Retina (tissue), 1 donor: Measurements from ENCODE around the gene TBX3.

ENCODE experiments used
- DNase-seq: peaks from one replicate; pipeline ENCODE4 v3.0.0-alpha.2; 2016

The TBX3 gene

DNA sequence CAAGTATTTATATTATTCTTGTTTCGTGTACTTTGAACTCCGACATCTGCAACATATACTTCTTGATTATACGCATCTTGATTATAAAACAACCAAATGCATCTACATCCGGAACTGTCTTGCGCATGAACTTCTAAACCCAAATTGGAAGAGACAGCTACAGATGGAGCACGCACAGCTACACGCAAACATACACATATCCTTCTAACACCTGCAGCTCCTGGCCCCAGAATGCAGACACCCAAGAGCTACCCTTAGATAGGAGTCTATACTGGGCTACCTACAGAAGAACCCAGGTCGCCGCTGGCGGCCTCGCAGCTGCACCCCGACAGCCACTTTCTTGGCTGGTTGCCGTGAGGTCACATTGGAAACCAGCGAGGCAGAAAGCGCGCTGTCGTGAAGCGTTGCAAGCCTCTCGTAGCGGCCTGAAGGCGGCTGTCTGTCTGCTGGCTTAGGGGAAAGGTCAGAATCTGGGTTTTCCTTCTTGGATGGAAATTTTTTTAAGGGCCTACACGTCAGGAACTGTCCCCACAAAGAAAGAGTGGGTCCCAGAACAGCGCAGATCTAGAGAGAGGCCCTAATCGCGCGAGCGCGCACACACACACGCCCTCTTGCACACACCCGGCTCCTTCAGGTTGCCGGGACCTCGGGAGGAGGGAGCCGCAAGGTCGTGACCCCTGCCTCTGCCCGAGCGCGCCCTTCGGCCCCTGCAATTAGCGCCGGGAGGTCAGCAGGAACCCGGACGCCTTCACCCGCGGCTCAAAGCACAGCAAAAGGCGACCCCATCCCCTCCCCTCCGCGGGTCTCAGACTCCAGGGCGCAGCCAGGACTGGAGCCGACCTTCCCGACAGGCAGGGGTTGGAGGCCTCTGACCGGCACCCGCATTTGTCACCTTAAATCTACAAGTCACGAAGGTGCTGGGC lies 17.0 kb downstream of the TBX3 start:
- DNase-seq = peak; percentile 83

DNA sequence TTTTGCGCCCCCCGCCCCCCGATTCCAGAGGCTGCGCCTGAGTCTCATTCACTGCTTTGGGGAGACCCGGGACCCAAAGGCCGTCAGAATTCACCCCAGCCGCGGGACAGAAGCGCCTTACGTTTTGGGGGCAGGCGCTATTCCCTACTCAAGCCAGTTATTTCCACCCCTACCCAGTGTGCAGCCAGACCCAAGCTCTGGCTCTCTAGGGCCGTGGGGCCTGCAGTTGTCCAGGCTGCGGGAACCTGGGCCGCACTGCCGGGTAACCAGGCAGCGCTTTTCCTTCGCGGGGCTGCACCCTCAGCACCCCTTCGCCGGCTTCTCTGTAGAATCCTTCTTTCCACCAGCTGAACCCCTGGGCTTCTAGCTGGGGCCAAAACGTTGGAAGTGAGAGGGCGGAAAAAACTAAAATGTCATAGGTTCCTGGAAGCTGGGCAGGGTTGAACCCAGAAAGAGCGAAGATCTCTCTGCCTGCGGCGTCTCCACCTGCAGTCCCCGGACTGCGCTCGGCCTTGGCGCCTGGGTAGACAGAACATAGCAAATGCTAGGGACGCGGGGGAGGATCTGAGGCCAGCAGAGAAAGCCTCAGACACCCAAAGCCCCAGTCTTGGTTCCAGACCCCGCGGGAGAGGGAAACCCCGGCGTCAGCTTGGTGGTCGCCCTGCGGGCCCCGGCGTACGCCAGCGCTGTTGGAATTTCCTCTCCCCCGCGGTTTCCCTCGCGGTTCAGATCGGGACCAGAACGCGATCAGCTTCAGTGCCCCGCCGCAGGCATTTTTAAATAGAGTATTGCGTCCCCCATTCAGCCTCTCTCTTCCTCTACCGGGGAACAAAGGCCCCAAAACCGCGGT lies 18.3 kb downstream of the TBX3 start:
- DNase-seq = peak; percentile 77

DNA sequence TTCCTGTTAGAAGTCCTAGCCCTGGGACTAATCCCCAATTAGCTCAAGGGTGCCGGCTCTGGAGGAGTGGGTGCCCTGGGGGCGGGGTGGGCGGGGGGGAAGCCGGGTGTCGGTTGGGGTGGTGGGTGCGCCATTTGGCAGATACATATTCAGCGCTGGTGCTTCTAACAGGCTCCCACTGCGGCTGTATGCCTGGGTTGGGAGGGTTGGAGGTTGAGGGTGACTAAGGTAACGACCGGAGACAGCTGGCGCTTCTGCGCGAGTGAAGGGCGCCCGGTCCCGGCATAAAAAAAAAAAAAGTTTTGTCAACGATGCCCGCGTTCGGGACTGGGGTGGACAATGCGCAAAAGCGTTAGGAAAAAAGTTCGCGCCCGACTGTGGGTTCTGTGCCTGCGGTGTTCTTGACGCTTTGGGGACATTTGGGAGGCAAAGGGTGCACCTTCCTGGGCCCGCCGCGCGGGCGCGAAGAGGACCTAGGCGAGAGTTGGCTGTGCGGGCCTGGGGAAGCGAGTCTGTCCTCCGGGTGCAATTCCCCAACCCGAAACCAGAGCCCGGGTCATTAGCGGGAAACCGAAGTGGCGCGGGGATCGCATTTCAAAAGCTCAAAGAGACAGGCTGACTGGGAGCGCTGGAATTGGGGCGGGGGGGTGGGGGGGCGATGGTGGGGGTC lies 19.2 kb downstream of the TBX3 start:
- peak; percentile 58 for DNase-seq

DNA sequence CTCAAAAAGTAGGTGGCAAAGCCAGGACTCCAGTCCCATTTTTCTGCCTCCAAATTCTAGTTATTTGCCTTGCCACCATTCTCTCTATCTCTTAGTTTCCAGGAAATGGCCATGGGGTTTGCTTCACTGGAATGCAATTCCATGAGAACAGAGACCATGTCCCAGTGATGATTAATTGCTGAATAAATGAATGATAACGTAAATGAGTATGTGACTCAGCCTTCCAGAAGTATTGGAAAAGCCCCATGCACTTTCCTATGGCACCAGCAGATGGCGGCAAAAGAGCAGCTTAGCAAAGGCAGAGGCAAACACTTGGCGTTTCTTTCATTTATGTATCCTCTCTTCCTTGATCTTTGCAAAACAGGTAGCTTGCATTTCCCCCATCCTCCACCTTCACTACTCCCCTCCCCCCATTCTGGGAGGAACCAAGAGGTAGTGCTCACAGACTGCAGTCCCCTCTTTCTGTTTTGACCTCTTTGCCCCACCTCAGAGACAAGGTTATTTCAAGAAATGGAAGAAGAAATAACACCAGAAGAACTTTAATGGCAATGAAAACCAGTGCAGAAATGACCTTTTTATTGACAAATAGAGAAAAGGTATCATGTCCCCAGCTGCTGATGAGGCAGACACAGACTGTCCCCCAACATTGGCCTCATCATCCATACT lies 21.3 kb downstream of the TBX3 start:
- DNase-seq = peak; percentile 79

DNA sequence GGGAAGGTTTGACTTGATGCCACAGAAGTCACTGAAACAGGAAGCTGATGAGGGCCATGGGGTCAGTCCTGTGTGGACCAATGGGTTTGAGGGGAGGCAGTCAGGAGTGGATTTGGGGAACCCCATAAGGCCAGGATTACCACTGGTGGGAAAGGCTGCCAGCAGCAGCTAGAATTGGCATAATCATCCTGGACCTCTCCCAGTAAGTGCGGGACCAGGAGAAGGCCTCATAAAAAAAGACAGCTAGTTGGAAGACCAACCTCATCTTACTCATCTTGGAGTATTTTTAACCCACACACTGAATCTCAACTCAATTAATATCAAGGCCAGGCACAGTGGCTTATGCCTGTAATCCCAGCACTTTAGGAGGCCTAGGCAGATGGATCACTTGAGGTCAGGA lies 22.7 kb downstream of the TBX3 start:
- DNase-seq = no peak

DNA sequence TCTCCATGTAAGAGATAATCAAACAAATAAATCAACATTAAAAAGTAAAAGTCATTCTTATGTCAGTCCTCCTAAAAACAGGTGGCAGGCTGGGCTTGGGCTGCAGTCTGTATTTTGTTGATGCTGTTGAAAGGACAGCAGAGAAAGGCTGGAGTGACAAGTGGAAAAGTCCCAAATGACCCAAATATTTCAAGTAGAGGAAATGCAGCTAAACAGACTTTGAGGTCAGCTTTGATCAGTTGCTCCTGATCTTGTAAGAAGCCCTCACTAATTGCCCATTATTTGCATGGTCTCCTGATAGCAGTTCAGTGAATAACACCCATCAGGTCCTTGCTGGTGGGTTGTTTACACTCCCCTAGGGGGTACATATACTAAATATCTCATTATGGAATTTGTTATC lies 24.9 kb downstream of the TBX3 start:
- no peak for DNase-seq

DNA sequence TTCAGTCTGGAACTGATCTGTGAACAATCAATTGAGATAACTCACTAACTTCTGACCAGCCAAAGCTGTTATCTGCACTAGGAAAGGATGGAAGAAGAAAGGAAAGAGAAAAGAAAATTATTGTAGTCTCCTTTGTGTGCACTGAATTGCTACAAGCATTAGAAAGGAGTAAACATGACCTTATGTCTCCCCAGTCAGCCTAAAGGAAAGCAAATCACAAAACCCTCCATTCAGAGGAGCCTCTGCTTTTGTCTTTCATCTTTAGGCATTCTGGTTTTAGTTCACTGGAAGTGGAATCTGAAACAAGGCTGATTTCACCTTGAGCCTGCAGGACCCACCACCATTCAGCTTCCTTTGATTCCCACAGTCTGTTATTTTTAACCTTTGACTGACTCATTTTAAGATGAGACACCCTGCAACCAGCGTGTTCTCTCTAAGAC lies 26.0 kb downstream of the TBX3 start:
- no peak for DNase-seq

DNA sequence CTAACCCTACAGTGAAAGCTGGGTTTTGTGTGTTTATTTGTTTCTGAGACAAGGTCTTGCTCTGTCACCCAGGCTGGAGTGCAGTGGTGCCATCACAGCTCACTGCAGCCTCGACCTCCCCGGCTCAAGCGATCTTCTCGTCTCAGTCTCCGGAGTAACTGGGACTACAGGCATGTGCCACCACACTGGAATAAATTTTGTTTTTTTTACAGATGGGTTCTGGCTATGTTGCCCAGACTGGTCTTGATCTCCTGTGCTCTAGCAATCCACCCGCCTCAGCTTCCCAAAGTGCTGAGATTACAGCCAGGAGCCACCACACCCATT lies 26.4 kb downstream of the TBX3 start:
- no peak for DNase-seq

DNA sequence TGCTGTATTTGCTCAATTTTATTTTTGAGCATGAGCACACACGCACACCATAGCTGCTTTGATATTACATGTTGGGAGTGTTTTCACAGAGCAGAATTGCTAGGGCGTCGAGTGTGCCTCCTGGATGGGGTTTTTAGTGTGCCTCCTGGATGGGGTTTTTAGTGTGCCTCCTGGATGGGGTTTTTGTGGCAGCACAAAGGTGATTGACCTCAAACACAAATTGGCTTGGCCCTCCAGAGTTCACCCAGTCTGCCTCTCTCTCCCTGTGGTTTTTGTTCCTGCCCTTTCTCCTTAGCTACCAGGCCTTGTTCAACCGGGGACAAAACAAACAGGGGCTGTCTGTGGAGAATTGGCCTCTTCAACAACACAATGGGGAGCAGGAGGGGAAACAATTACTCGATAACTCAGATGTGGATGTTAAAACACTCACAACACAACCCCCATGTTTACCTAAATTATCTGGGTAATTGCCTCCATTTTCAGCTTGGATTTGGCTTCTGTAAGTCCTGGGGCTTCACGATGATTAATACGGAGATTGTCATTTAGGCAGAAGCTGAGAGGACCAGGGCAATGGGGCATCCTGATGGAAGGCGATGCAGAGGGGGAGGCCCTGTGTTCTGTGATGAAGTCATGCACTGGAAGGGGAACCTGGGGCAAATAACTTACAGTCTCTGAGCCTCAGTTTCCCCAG lies 26.9 kb downstream of the TBX3 start:
- peak; percentile 33 for DNase-seq

DNA sequence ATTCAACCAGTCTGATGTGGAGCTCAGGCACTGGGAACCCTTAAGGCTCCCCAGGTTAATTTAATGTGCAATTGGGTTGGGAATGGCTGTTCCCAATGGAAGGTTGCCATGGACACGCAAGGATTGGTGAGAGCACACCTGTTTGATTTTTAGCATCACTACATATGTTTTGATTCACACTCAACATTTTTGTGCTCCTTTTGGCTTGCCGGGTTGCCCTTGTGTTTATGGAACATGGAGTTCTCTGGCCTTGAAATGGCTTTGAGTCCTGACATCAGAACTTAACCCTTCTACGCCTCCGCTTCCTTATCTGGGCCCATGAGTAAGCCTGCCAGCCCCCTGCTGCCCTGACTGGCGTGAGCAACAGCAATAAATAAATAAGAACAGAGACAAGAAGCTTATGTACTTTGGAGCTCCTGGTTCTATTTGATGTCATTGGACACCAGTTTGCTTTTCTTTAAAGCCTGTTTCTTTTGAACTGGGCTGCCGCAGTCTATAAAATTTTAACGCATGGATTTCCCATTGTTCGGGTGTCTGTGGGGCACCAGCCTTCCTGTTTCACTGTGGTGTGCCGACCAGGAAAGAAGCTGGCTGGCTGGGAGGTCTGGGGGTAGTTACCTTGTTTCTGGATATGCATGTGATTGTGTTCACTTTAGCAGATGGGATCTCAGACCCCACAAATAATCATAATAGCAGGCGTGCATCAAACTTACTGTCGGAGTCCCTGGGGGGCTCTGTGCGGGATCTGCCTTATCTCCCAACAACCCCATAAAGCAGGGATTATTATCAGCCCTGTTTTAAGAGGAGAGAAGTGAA lies 27.8 kb downstream of the TBX3 start:
- no peak for DNase-seq

DNA sequence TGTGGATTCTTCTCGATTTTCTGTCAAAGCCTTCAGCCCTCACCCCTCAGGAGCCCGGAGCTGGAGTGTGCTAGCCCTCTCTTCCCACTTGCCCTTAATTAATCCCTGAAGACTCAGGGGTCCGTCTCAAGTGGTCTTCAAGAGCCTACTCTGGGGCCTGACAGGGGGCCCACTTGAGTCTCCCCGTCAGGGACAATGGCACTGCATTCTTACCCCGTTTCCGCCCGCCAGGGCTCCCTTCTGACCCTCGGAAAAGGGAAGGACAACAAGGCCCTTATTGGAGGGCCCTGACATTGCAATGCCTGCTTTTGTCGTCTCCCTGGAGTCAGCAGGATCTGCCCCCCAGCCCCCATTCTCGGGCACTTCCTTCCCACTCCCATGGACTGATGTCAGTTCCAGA lies 34.4 kb downstream of the TBX3 start:
- DNase-seq = no peak

DNA sequence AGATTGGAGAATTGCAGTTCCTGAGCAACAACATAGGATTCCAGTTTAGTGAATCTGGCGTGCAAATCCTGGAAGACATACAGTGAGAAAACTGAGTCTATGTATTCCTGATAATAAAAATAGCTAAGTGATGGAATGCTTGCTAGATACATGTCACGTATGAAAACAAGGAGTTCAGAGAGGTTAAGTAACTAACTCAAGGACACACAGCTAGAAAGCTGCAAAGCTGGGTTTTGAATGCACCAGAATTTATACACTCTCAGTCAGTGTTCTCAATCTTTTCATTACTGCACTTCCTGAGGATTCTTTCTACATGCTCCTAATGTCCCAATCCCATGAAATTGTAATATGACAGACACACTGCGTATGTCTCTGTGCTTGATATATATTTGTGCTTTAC lies 35.3 kb downstream of the TBX3 start:
- no peak for DNase-seq

DNA sequence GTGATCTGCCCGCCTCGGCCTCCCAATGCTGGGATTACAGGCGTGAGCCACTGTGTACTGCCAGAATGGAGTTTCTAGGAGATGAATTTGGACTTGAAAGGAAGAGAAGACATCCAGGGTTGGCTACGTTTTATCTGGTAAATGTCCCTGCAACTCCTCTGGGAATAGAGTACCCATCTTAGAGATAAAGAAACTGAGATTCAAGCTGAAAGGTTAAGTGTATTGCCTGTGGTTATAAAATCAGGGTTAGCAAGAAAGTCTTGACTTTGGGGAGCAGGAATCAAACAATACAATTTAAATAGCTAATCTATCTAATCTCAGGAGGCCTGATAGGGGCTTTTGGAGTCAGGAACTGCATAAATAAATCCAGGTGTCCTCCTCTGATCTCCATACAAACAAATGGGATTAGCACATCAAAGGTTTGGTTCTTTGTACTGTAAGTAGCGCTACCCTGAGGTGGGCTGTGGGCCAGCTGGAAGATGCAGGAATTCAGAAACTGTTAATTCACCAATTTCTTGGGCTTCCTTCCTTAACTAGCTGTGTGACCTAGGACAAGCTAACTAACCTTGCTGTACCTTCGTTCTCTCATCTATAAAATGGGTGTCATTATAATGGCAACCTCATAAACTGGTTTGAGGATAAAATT lies 45.1 kb downstream of the TBX3 start:
- no peak for DNase-seq

DNA sequence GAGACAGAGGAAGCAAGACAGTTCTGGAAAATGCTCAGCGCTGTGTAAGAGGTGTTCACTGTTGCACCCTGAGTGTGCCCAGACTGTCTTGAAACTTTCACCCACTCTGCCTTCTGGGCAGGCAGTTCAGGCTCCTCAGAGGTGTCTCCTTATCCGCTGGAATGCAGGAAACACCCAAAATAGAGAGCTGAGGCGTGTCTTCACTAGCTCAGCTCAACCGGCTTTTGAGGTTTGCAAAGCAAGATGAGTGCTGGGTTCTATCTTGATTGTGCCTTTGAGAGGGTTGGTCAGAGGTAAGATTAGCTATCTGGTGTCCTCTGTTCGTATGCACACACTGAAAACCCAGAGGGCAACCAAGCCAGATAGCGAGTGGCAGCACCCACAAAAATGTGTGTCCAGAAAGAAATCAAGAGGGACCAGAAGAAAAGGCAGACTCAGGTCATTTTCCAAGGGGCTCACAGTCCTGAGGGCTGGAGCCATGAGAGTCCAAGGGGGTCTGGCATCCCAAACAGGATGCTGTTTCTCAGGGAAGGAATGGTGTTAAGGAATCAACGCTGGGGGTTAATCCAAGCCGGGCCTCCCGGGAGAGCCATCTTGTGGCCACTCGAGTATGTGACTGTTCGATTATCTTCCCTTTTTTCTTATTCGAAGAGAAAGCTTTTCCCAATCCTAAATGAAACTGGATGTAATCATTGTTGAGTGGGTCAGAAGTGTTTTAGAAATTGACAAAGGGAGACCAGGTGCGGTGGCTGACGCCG lies 47.1 kb downstream of the TBX3 start:
- peak; percentile 15 for DNase-seq

DNA sequence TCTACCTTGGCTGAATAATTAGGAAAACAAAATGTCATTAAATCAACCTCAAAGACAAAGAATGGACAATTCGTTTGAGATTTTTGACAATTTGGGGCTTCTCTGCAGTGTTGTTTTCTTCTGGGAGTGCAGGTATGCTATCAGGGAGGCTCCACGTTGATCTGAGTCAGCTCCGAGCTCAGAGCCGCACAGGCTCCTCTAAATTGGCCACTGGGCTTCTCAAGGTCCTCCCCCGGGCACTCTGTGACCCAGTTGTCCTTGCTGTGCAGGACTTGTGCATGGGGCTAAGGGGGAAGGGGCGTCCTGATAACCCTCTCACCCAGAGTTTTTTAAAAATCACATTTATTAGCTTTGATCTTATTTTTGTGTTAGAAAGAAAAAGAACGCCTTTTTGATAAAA lies 52.7 kb downstream of the TBX3 start:
- no peak for DNase-seq

DNA sequence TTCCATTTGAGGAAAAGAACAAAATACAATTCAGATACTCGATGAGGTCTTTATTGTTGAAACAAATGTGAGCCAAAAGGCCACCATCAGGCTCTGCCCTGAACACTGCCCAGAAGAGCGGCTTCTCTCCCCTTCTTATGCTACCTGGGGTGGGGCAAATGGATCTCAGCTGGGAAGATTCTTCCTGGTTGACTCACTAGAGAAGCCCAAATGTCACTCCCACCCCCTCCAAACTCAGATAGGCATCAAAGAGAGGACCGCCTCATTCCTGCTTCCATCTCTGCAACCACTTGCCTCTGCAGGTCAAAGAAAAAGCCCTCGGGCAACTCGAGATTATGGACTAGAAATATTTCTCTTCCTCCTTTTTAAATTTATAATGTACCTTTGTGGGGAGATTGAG lies 55.8 kb downstream of the TBX3 start:
- no peak for DNase-seq

DNA sequence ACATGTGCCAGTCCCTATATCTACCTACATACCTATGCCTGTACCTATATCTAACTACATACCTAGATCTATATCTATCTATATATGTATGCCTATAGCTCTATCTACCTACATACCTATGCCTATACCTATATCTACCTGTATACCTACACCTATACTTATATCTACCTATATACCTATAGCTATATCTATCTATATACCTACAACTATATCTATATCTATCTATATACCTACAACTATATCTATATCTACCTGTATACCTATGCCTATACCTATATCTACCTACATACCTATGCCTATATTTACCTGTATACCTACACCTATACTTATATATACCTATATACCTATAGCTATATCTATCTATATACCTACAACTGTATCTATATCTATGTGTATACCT lies 56.6 kb downstream of the TBX3 start:
- no peak for DNase-seq

DNA sequence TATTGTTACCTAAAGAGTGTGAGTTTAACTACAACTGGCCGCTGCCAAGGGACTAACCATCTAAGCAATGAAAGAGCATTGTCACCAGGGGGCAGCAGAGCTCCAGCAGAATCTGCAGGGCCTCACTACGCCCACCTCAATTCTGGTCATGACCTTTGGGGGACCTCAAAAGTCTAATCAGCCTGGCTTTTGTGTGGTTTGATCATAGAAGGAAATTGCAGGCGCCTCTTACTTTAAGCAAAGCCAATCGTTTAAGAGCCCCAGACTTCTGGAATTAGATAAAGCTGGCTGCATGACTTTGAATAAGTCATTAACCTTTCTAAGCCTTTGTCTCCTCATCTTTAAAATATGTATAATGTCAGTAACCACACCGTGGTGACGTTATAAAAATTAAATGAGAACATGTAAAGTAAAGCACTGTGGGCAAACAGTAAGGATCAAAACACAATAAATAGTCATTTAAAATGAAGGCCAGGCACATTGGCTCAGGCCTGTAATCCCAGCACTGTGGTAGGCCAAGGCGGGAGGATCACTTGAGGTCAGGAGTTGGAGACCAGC lies 58.6 kb downstream of the TBX3 start:
- DNase-seq = peak; percentile 55

DNA sequence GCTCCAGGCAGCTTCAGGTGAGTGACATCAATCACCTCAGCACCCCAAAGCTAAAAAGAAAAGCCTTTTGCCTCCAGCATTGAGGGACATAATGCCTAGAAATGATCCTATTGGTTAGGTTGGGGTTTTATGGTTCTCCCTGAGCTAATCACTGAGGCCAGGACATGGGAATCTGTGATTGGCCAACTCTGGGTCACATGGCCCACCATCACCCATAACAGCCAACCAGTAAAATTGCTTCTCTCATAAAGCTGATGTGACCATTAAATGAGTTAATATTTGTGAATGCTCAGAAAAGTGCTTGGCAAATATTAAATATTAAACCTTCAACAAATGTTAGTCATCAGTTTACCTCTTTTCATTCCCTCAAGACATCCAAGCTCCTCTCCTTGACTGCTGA lies 60.2 kb downstream of the TBX3 start:
- DNase-seq = no peak
